ENCODE results near the gene CPAMD8. TPM values are rescaled to one million over a fixed set of nuclear protein-coding genes. Genes with fewer than 3 reads are reported as not detected.

CPAMD8 gene
- total and polyA plus RNA-seq, 7 donors, result 0.60 to 14.4 (median 2.4) TPM

DNA sequence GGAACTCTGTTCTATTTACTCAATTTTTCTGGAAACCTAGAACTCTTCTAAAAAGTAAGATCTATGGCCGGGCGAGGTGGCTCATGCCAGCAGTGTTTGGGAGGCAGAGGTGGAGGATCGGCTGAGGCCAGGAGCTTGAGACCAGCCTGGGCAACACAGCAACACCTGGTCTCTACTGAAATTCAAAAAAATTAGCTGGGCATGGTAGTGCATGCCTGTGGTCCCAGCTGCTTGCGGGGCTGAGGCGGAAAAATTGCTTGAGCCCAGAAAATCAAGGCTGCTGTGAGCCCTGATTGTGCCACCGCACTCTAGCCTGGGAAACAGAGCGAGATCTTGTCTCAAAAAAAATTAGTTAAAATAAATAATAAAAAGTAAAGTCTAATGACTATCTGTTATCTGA, 109.2 kb downstream of the CPAMD8 start:
- Histone ChIP-seq H3K4me3 (no peak overlapping the region), H3K27me3 (no peaks in the 10 kb centered on the region), H3K4me1 (no peaks in the 10 kb centered on the region), H3K36me3 (no peaks in the 10 kb centered on the region), H3K27ac (no peak overlapping the region), H3K9me3 (peaks cover 9 to 13% (median 11%) of the 10 kb centered on the region in 4 donors)
- TF ChIP-seq POLR2A (IDR thresholded peaks at IDR 0.05), result no peak
- no peak for TF ChIP-seq EP300 (IDR thresholded peaks at IDR 0.05)
- TF ChIP-seq, protein P1, sequence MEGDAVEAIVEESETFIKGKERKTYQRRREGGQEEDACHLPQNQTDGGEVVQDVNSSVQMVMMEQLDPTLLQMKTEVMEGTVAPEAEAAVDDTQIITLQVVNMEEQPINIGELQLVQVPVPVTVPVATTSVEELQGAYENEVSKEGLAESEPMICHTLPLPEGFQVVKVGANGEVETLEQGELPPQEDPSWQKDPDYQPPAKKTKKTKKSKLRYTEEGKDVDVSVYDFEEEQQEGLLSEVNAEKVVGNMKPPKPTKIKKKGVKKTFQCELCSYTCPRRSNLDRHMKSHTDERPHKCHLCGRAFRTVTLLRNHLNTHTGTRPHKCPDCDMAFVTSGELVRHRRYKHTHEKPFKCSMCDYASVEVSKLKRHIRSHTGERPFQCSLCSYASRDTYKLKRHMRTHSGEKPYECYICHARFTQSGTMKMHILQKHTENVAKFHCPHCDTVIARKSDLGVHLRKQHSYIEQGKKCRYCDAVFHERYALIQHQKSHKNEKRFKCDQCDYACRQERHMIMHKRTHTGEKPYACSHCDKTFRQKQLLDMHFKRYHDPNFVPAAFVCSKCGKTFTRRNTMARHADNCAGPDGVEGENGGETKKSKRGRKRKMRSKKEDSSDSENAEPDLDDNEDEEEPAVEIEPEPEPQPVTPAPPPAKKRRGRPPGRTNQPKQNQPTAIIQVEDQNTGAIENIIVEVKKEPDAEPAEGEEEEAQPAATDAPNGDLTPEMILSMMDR (IDR thresholded peaks at IDR 0.05), result no peak
- TF ChIP-seq POLR2AphosphoS5 (IDR thresholded peaks at IDR 0.05), result no peak
- 77 to 82% methylated on average over 7 of the region's 7 CpGs for WGBS, 2 donors
- no peak for DNase-seq
- intact Hi-C loops (cut with DNase I), result no loop called here

DNA sequence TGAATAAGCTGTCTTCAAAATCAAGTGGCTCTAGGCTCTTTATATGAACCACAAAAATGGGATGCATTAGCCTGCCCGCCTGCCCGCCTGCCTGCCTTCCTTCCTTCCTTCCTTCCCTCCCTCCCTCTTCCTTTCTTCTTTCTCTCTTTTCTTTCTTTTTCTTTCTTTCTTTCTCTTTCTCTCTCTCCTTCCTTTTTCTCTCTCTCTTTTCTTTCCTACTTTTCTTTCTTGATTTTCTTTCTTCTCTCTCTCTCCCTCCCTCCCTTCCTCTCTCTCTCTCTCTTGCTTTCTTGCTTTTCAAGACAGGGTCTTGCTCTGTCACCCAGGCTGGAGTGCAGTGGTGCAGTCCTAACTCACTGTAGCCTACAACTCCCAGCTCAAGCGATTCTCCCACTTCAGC, 110.9 kb downstream of the CPAMD8 start:
- H3K9me3 ChIP-seq, result peaks cover 9 to 19% (median 16%) of the 10 kb centered on the region in 4 donors
- TF ChIP-seq, protein P1 (IDR thresholded peaks at IDR 0.05), result no peak
- TF ChIP-seq EP300 (IDR thresholded peaks at IDR 0.05), result no peak
- no peak for TF ChIP-seq POLR2AphosphoS5 (IDR thresholded peaks at IDR 0.05)
- no peak for TF ChIP-seq POLR2A (IDR thresholded peaks at IDR 0.05)
- WGBS, 2 donors, result 59 to 60% methylated on average over 3 of the region's 3 CpGs
- H3K36me3 ChIP-seq, result no peaks in the 10 kb centered on the region
- H3K27ac ChIP-seq, result no peak overlapping the region
- intact Hi-C loops (cut with DNase I), result no loop called here
- no peak overlapping the region for H3K4me3 ChIP-seq
- peak; percentile 3 for DNase-seq
- H3K27me3 ChIP-seq, result no peaks in the 10 kb centered on the region
- H3K4me1 ChIP-seq, result no peaks in the 10 kb centered on the region

DNA sequence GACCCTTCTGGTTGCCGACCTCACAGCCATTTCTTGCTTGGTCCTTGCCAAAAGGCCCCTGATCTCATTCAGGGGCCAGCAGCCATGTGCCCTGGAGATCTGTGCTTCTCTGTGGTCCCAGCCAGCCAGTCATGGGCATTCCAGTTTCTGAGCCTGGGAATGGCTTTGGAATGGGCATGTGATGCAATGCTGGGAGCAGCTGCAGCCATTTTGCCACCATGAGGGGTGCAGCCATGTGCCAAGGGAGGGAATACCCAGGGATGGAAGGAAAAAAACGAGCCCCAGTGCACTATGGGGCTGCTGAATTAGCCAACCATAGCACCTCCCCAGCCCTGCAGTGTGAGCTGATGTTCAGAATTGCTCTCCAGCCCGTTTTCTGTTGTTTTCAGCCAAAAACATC, 111.5 kb downstream of the CPAMD8 start:
- TF ChIP-seq POLR2AphosphoS5 (IDR thresholded peaks at IDR 0.05) (no peak), EP300 (IDR thresholded peaks at IDR 0.05) (no peak), POLR2A (IDR thresholded peaks at IDR 0.05) (no peak)
- TF ChIP-seq, protein P1 (IDR thresholded peaks at IDR 0.05), result no peak
- Histone ChIP-seq H3K36me3 (no peaks in the 10 kb centered on the region), H3K9me3 (peaks cover 9 to 19% (median 16%) of the 10 kb centered on the region in 4 donors), H3K27me3 (no peaks in the 10 kb centered on the region), H3K4me1 (no peaks in the 10 kb centered on the region), H3K4me3 (no peak overlapping the region), H3K27ac (no peak overlapping the region)
- WGBS, 2 donors, result 55 to 67% methylated on average over 3 of the region's 3 CpGs
- intact Hi-C loops (cut with DNase I), result no loop called here
- DNase-seq, result peak; percentile 27

DNA sequence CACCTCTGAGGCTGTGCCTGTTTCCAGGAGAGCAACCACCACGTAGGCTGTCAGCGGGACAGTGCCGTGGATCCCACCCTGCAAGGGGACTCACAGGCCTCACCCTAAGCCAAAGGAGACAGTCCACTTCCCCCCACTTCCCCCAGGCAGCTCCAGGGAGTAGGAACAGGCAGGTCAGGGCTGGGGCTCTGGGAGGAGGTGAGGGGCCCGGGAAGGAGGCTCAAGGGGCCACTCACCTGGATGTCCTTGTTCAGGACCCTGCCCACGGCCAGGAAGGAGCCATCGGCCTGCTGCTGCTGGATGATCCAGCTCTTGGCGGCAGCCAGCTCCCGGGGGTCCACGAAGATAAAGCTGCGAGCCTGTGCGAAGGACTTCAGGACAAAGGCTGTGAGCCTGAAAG, 112.2 kb downstream of the CPAMD8 start:
- Histone ChIP-seq H3K27me3 (no peaks in the 10 kb centered on the region), H3K27ac (no peak overlapping the region), H3K4me1 (no peaks in the 10 kb centered on the region), H3K4me3 (no peak overlapping the region), H3K9me3 (peaks cover 9 to 19% (median 16%) of the 10 kb centered on the region in 4 donors), H3K36me3 (no peaks in the 10 kb centered on the region)
- 91 to 94% methylated on average over 11 of the region's 11 CpGs for WGBS, 2 donors
- peak; percentile 57 for DNase-seq
- intact Hi-C loops (cut with DNase I), result no loop called here
- TF ChIP-seq EP300 (IDR thresholded peaks at IDR 0.05) (no peak), POLR2A (IDR thresholded peaks at IDR 0.05) (no peak), POLR2AphosphoS5 (IDR thresholded peaks at IDR 0.05) (no peak)
- TF ChIP-seq, protein P1 (IDR thresholded peaks at IDR 0.05), result no peak

DNA sequence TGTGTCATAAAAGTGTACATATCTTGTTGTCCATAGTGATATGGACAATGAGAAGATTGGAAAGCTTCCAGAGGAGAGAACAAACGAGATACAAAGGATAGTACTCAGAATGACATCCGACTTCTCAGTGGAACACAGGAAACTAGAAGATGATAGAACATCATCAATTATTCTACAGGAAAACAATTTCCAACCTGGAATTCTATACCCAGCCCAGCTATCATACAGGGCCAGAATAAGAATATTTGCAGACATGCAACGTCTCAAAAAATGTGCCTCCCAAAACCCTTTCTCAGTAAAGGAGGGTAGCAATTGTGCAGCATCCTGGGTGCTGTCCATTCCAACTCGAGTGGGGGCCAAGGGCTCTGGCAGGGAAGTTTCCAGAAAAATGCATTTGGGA, 113.8 kb downstream of the CPAMD8 start:
- peaks cover 9 to 16% (median 15%) of the 10 kb centered on the region in 4 donors for H3K9me3 ChIP-seq
- H3K4me3 ChIP-seq, result no peak overlapping the region
- no peak for DNase-seq
- intact Hi-C loops (cut with DNase I), result no loop called here
- no peak overlapping the region for H3K27ac ChIP-seq
- TF ChIP-seq POLR2A (IDR thresholded peaks at IDR 0.05) (no peak), POLR2AphosphoS5 (IDR thresholded peaks at IDR 0.05) (no peak)
- no peaks in the 10 kb centered on the region for H3K36me3 ChIP-seq
- no peaks in the 10 kb centered on the region for H3K27me3 ChIP-seq
- H3K4me1 ChIP-seq, result no peaks in the 10 kb centered on the region
- 65 to 81% methylated on average over 4 of the region's 4 CpGs for WGBS, 2 donors
